Adrenal gland (tissue), 12 donors: ENCODE data around the gene PON2. TPM values are rescaled to one million over a fixed set of nuclear protein-coding genes. Genes with fewer than 3 reads are reported as not detected.

Source experiments
- DNase-seq, 7 donors: peaks; one replicate each; pipeline ENCODE4 v3.0.0-alpha.2; 2019 to 2020
- H3K27ac ChIP-seq, 5 donors: fragments of 200-600 bp; sonication (generic) in 4 of 5; 1 replicate in 3 of 5; 2 replicates in 2 of 5; pipeline versions ENCODE4 v1.5.1 to v1.8.0; 2016 to 2020; ENCODE audit warnings: mild to moderate bottlenecking in 1 of 5
- H3K27me3 ChIP-seq: fragments of 200-600 bp; 2 replicates; pipeline ENCODE4 v1.8.0; 2021
- H3K36me3 ChIP-seq, 2 donors: fragments of 200-600 bp; replicated peaks in 1 of 2; 1 replicate in 1 of 2; 2 replicates in 1 of 2; pipeline versions ENCODE4 v1.5.1 to v1.8.0; 2018 to 2022
- H3K4me1 ChIP-seq, 2 donors: fragments of 200-600 bp; replicated peaks in 1 of 2; 1 replicate in 1 of 2; 2 replicates in 1 of 2; pipeline versions ENCODE4 v1.5.1 to v1.8.0; 2018 to 2021
- H3K4me3 ChIP-seq, 4 donors: fragments of 200-600 bp; sonication (generic) in 3 of 4; one replicate each; pipeline ENCODE4 v1.5.1; 2016 to 2018
- H3K9me3 ChIP-seq, 3 donors: fragments of 200-600 bp; sonication (generic) in 1 of 3; replicated peaks in 1 of 3; 1 replicate in 2 of 3; 2 replicates in 1 of 3; pipeline versions ENCODE4 v1.5.1 to v1.8.0; 2016 to 2021
- CTCF ChIP-seq, 6 experiments: fragments of 450-650 bp in 4 of 6; fragments of 200-600 bp in 2 of 6; sonication (generic) in 1 of 6; IDR thresholded peaks; 1 replicate in 5 of 6; 2 replicates in 1 of 6; pipeline versions ENCODE4 v1.5.1 to v1.8.0; 2016 to 2021; ENCODE audit warnings: antibody characterized with exemption in 6 of 6, mild to moderate bottlenecking in 2 of 6, moderate library complexity in 1 of 6
- POLR2A ChIP-seq, 2 donors: fragments of 450-650 bp; IDR thresholded peaks; one replicate each; pipeline ENCODE4 v1.6.1; 2017; ENCODE audit warnings: antibody characterized with exemption in 2 of 2, mild to moderate bottlenecking in 2 of 2, moderate library complexity in 1 of 2
- WGBS, 4 donors: extraction: QIAGEN DNeasy Blood & Tissue Kit in 2 of 4; methylation state at CpG; one replicate each; pipeline versions ENCODE4 v1.1.5 to v1.1.7; 2013 to 2017; 5-methylcytosine and 5-hydroxymethylcytosine counted together
- intact Hi-C, 2 donors: fragments of 100-400 bp; cut with DNase I; formaldehyde crosslinking; loops; one replicate each; pipeline versions ENCODE4 v1.14.1 to v1.15.0; 2022 to 2023
- polyA plus RNA-seq, 3 donors: library from polyadenylated mRNA; stranded (reverse); fragments of 200-250 nt in 2 of 3; fragments of 350-450 nt in 1 of 3; fragmentation: Illumina TruSeq in 1 of 3; extraction: RNeasy Lipid Tissue Mini Kit (QIAGEN cat#74804) in 1 of 3; gene quantifications; one replicate each; pipeline ENCODE4 v1.2.3, GENCODE V29; 2013 to 2014
- total RNA-seq, 9 donors: library from RNA; depleted of rRNA in 4 of 9; stranded (reverse); fragments of >200 nt in 4 of 9; fragments of 120-200 nt in 1 of 9; fragmentation: NEBNext Ultra II Directional in 1 of 9; extraction: Animal tissue kit (Norgen Biotek cat#: 25700) in 1 of 9; gene quantifications; one replicate each; pipeline versions ENCODE4 v1.1.0 to v1.2.4, GENCODE V29; 2013 to 2023
- donor health status: healthy with polysubstance abuse.
- donor health status: Bipolar disorder and iron deficiency.
- donor health status: DM: yes; HTN: yes; CAD: no.
- donor health status: DM: no; HTN: no; CAD: no.
- donor health status: DM: no; HTN: no; CAD: no.
- donor health status: DM: yes; HTN: yes; CAD: no.

The PON2 gene
- total and polyA plus RNA-seq, 12 donors, result 74.4 to 369 (median 230) TPM

- TF ChIP-seq CTCF (IDR thresholded peaks at IDR 0.05) (no peak), POLR2A (IDR thresholded peaks at IDR 0.05) (no peak)
- no peaks in the 10 kb centered on the region for H3K4me1 ChIP-seq
- WGBS, 4 donors, result 79 to 91% (median 87%) methylated on average over 6 to 7 of the region's 7 CpGs
- intact Hi-C loops, result no loop called here
- DNase-seq, result no peak
- H3K27ac ChIP-seq, result no peak overlapping the region
- no peaks in the 10 kb centered on the region for H3K36me3 ChIP-seq
- H3K9me3 ChIP-seq, result no peaks in the 10 kb centered on the region
- H3K4me3 ChIP-seq, result no peak overlapping the region
- H3K27me3 ChIP-seq, result no peaks in the 10 kb centered on the region
Observed at GRCh38 chr7:95441042-95441823, 6.4 kb upstream of the PON2 start.

DNA sequence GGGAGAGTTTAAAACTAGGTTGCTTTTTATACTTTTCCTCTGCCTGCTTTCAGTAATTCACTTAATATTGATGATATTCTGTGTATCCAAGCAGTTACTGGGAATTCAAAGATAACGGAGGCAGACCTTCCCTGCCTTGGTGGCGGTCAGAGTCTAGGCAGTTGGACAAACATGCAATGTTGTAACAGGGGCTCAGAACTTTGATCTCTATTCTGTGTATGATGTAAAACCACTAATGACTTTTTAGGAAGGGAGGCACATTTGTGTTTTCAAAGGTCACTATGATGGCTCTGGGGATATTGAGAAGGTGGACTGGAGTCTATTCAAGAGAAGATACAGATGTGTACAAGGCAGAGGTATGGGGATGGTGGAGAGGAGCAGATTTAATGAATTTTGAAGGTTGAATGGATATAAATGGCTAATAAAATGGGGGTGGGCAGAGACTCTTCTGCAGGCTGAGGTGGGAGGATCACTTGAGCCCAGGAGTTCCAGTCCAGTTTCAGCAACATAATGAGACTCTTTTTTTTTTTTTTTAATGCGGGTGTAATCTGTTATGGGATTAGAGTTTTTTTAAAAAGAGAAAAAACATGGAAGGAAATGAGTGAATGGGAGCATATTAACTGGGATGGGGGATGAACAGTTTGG is 5.7 kb upstream of the PON2 start:
- no peak for DNase-seq
- Histone ChIP-seq H3K27me3 (no peaks in the 10 kb centered on the region), H3K9me3 (no peaks in the 10 kb centered on the region), H3K27ac (no peak overlapping the region), H3K4me1 (peaks cover 0 to 1% of the 10 kb centered on the region in 2 donors), H3K36me3 (no peaks in the 10 kb centered on the region), H3K4me3 (no peak overlapping the region)
- TF ChIP-seq CTCF (IDR thresholded peaks at IDR 0.05), result no peak
- no peak for TF ChIP-seq POLR2A (IDR thresholded peaks at IDR 0.05)
- 96 to 98% (median 96%) methylated on average over 3 of the region's 3 CpGs for WGBS, 4 donors
- intact Hi-C loops, result no loop called here

DNA sequence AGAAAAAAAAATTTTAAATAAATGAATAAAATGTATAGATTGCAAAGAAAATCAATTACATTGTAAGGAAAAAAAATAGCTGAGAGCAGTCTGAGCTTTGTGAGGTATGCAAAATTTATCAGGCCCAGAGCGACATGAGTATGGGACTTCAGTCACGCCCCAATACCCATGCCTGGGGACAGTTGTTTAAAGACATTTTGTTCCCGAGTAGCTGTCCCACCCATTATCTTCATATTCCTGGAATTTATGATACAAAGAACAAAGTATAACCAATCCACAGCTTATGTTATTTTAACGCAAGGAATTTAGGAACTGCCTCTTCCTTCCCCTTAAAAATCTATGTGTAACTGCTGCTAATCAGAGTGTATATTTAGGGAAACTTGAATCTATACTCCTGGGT is 1.6 kb upstream of the PON2 start:
- Histone ChIP-seq H3K36me3 (no peaks in the 10 kb centered on the region), H3K9me3 (no peaks in the 10 kb centered on the region), H3K4me3 (no peak overlapping the region), H3K27me3 (no peaks in the 10 kb centered on the region), H3K4me1 (peaks cover 0 to 31% of the 10 kb centered on the region in 2 donors), H3K27ac (no peak overlapping the region)
- 65 to 87% (median 77%) methylated on average over 4 of the region's 4 CpGs for WGBS, 4 donors
- intact Hi-C loops, result no loop called here
- DNase-seq, result no peak
- TF ChIP-seq POLR2A (IDR thresholded peaks at IDR 0.05), result no peak
- no peak for TF ChIP-seq CTCF (IDR thresholded peaks at IDR 0.05)

GRCh38 chr7:95435422-95435780 is 573 bp upstream of the PON2 start:
- Histone ChIP-seq H3K36me3 (no peaks in the 10 kb centered on the region), H3K9me3 (no peaks in the 10 kb centered on the region), H3K4me1 (peaks cover 0 to 32% of the 10 kb centered on the region in 2 donors), H3K27ac (peak overlapping the region; percentile 59 to 98 (median 84)), H3K27me3 (no peaks in the 10 kb centered on the region), H3K4me3 (peak overlapping the region in 2 of 4 donors; percentile 82 to 91)
- TF ChIP-seq CTCF (IDR thresholded peaks at IDR 0.05), result no peak
- no peak for TF ChIP-seq POLR2A (IDR thresholded peaks at IDR 0.05)
- DNase-seq, result no peak
- intact Hi-C loops, result no loop called here
- WGBS, 4 donors, result 50 to 55% (median 53%) methylated on average over 7 to 9 of the region's 9 CpGs
